Measurements from ENCODE around the gene NENF. TPM values are rescaled to one million over a fixed set of nuclear protein-coding genes. Genes with fewer than 3 reads are reported as not detected.

NENF gene
- total and polyA plus RNA-seq, 10 of the 15 experiments (the other 5 are each of a cell fraction or from before 2014, with no cell fraction given) = 5.1 to 83.4 (median 42.7) TPM

GRCh38 chr1:212452323-212453155 is 19.8 kb downstream of the NENF start (continued):
- no peak for TF ChIP-seq JUND (IDR thresholded peaks at IDR 0.05; ENCODE audit: low read depth, low read length)

- H2AFZ ChIP-seq (ENCODE audit: control insufficient read depth, low read depth, low read length) = no peak overlapping the region
- DNase-seq (ENCODE audit: low read depth, low spot score) (no peak), FAIRE-seq (no peak), ATAC-seq (no peak)
- intact Hi-C loops (cut with micrococcal nuclease; ENCODE audit: unreplicated experiment) (no loop called here), in situ Hi-C loops (cut with MboI) (no loop called here)
- no peaks in the 10 kb centered on the region for H3K79me2 ChIP-seq (ENCODE audit: control insufficient read depth, insufficient read depth, low read length)
- H4K20me1 ChIP-seq (ENCODE audit: control insufficient read depth, insufficient read depth) = no peaks in the 10 kb centered on the region
- no peak overlapping the region for H3K9ac ChIP-seq (ENCODE audit: control insufficient read depth, insufficient read depth, low read length)
- BruUV-seq (replicated peaks) = no TSS peak
- no peak overlapping the region for H3K27ac ChIP-seq (ENCODE audit: control insufficient read depth, insufficient read depth)
- 57% methylated on average over 12 of the region's 12 CpGs for WGBS (ENCODE audit: insufficient coverage, insufficient replicate concordance, low lambda C conversion rate, missing lambda C conversion rate)
- ChIA-PET SMC1A (ENCODE audit: uncharacterized antibody, unreplicated experiment) (interaction anchor here (0.6 to 6.6 kb wide), 11 partner anchors 13 to 773 kb away, joined by 3 to 168 read pairs (median 3); partner anchors contain the start of gene PACC1), CTCF (interaction anchor here (1.0 to 8.5 kb wide), 9 partner anchors 23 to 773 kb away, joined by 3 to 270 read pairs (median 26); partner anchors contain the start of genes DTL and INTS7), RAD21 (ENCODE audit: unreplicated experiment) (interaction anchor here (0.5 to 6.1 kb wide), 8 partner anchors 76 to 774 kb away, joined by 3 to 197 read pairs (median 4); partner anchors contain the start of genes DTL and INTS7), POLR2A (interaction anchor here (0.6 kb wide), 1 partner anchor 167 kb away, joined by 4 read pairs; no protein-coding TSS in a partner anchor)
- H3K27me3 ChIP-seq (replicated peaks in 1 of 2; ENCODE audit: control insufficient read depth in 2 of 2, insufficient read depth in 2 of 2, low read length in 1 of 2) = no peaks in the 10 kb centered on the region; a peak in 1 of 4 replicates
- TF ChIP-seq BHLHE40 (IDR thresholded peaks at IDR 0.05; ENCODE audit: borderline replicate concordance in 1 of 2, low read depth in 2 of 2, low read length in 1 of 2) = no peak
- no peak for TF ChIP-seq YBX1 (IDR thresholded peaks at IDR 0.05)
- TF ChIP-seq CREB1 (IDR thresholded peaks at IDR 0.05; ENCODE audit: low read depth) = no peak
- TF ChIP-seq TARDBP (IDR thresholded peaks at IDR 0.05; ENCODE audit: borderline replicate concordance) = no peak
- TF ChIP-seq CHD4 (IDR thresholded peaks at IDR 0.05) = no peak
- no peak for TF ChIP-seq EGR1 (IDR thresholded peaks at IDR 0.05; ENCODE audit: borderline replicate concordance in 1 of 2, low read depth in 2 of 2, low read length in 2 of 2)
- no peak for TF ChIP-seq TCF3 (IDR thresholded peaks at IDR 0.05; ENCODE audit: borderline replicate concordance, insufficient read depth, low read depth, low read length)
- TF ChIP-seq JUND (IDR thresholded peaks at IDR 0.05; ENCODE audit: low read depth, low read length) = no peak
- no peak for TF ChIP-seq TCF12 (IDR thresholded peaks at IDR 0.05; ENCODE audit: low read depth, low read length)
- no peak for TF ChIP-seq IKZF2 (IDR thresholded peaks at IDR 0.05)
- no peak for TF ChIP-seq MEF2B (IDR thresholded peaks at IDR 0.05; ENCODE audit: partially characterized antibody, poor library complexity, severe bottlenecking)
- no peak for TF ChIP-seq SMARCA5 (IDR thresholded peaks at IDR 0.05)
- no peaks in the 10 kb centered on the region for H3K36me3 ChIP-seq (ENCODE audit: control insufficient read depth in 2 of 2, insufficient read depth in 2 of 2, low read length in 1 of 2)
- H3K4me3 ChIP-seq = no peak overlapping the region
- no peak overlapping the region for H3K4me2 ChIP-seq (ENCODE audit: control insufficient read depth, insufficient read depth)
- H3K4me1 ChIP-seq (ENCODE audit: control insufficient read depth, insufficient read depth, low read length) = no peaks in the 10 kb centered on the region
- no peaks in the 10 kb centered on the region; the same call in 2 of the 3 replicates for H3K9me3 ChIP-seq (replicated peaks; ENCODE audit: control insufficient read depth, insufficient read depth, low read length)
Observed at GRCh38 chr1:212453156-212453857, 20.6 kb downstream of the NENF start.

Measured in GM12878 (cell line).